Ecto neural progenitor cell (in vitro differentiated cells): ENCODE results near the gene ASTN2.

Experiments used
- DNase-seq: peaks from one replicate; pipeline ENCODE4 v3.0.0-alpha.2; 2018; ENCODE audit warnings: low spot score

ASTN2 gene

DNA sequence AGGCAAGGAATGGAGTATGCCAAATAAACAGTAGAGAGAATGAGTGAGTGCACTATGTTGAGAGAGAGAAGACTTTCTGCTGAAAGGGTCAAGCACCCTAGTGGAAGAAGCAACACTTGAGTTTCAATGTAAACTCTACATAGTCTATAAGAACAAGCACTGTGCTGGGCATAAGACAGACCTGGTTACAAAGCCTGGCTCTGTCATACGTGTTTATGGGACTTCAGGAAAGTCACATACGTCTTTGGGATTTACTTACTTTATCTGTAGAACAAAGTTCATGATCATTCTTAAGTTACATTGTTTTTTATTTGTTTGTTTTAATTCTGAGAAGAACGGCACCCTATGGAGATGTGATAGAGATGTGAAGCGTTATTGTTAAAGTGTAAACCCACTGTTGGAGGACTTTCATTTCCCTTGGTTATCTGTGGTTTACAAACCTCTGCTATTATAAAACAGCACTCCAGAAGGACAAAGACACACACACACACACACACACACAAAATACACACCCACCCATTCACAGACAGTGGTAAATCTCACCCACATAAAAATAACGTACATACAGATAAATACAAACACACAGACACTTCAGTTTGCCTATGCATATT, 798.4 kb downstream of the ASTN2 start:
- no peak for DNase-seq

DNA sequence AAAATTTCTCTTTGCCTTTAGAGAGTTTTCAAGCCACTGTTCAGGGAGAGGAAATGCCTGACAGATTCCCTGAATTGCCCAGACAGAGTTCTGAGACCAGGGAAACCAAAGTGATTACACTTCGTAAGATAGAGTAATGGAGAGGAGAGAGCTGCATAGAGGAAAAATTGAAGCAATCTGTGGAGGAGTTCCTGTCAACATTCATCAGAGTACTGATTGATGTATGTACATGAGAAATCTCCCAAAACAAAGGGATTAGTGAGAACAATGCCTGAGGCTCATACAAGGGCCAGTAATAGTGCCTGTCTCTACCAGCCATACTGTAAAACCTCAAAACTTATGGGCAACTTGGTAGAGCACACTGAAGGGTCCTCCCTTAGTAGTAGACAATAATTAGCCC, 806.8 kb downstream of the ASTN2 start:
- no peak for DNase-seq

DNA sequence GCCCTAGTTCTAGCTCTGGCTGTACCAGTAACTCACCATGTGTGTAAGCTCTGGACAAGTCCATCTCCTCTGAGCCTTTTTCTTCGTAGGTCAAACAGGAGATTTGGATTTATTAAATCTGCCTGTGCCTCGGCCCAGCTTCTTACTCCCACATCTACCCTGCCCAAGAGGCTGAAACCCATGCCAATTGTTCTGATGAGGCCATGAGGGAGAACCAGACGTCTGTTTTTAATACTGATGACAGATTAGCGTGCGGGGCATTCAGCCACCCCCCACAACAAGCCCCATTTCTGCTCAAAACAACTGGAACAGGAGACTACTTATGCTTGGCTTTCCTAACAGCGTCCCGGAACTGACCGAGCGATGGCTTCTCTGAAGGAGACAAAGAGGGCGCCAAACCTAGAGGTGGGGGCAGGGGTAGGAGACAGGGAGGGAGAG, 808.9 kb downstream of the ASTN2 start:
- DNase-seq: no peak

DNA sequence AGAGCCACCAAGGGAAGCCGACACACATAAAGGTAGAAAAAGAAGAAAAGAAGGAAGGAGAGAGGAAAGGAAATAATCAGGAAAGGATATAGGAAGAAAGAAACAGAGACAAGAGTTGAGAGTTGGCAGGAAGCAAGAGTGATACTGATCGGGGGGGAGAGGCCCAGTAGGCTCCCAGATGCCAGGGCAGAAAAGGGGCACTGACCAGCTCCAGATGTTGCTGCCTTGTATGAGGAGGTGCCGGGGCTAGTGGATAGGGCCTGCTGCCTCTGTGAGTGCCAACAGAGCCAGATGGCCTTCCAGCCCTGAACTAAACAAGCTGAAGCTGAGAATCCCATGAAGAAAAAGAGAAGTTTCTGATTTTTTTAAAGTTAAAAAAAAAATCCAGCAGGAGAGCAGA, 809.8 kb downstream of the ASTN2 start:
- DNase-seq: no peak

DNA sequence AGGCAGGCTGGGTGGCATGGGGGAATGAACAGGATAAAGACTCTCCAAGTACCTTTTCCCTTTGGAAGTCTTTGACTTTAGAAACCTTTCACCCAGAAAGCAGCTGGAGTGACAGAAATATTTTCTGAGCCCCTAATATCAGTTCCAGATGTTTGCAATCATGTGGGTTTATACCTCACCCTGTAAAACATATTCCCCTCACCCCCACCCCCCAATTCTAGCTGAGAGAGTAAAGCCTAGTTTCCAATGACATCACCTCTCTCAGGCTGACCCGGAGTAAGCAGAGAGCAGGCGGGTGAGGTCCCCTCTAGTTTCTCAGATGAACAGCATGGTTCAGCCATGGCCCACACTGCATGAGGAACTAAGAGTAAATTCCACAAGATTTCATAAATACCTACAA, 810.6 kb downstream of the ASTN2 start:
- no peak for DNase-seq

DNA sequence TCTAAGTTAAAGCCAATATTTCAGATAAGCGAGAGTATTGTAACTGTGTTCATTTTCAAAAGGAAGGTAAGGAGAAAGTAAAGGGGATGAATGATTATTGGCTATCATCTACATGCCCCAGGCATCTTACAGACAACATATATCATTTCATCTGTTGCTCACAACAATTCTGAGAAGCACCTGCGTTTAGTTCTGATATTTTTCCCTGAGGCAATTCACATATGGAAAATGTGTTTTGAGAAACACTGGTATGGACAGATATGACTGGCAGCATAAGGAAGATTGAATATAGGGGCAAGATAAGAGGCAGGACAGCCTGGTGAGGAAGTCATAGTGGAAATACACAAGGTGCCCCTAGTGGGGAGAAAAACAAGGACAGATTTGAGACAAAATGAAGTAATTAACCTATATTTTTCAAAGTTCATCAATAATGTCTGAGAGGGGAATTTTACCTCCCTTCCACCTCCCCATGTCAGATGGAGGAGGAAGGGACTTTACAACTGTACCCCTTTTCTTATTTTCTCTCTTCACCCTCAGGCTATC, 815.4 kb downstream of the ASTN2 start:
- no peak for DNase-seq

DNA sequence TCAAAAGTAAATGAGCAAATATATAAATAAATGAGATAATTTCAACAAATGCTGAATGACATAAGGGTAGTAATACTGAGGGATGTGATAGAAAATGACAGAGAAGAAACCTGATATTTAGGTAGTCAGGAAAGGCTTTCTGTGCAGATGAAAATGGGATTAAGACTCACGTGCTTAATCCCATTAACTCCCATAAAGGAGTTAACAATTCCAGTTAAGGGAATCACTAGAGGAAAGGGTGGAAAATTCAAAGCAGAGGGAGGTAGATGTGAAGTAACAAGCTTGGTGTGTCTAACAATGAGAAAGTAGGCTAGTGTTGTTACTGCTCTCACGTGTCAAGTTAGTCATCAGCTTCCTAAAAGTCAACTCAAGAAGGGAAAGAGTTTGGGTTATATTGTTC, 818.2 kb downstream of the ASTN2 start:
- DNase-seq: no peak

DNA sequence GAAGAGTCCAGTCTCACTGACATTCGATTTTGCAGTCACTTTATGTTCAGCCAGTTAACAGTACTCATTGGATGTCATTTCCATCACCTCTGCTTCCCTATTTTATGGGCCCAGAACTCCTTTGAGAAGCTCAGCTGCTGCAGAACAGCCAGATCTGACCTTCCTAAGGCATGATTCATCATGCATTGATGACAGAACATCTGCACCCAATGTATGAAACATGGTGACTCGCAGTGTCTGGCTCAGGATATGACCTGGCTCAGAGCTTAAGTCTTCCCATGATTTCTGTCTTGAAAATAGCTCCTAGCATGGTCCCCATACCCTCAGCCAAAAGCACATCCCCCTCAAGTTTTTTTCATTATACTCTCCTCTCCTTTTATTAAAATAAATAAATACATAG, 820.3 kb downstream of the ASTN2 start:
- no peak for DNase-seq

DNA sequence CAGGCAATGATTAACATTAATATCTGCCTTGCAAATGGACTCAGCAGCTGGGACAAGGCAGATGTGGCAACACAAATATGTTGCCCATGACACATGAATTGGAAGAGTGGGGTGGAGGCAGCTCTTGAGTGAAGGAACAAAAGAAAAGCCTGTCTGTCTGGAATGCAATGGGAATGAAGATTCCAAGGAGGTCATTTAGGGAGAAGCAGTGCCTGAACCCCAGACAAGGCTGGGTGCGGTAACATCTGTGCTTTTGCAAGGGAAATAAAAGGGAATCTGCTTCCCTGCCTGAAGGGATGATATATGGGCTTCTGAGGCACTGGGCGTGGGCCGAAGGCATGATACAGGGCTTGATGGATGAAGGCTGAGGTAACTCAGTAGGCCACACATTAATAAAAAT, 821.9 kb downstream of the ASTN2 start:
- no peak for DNase-seq

DNA sequence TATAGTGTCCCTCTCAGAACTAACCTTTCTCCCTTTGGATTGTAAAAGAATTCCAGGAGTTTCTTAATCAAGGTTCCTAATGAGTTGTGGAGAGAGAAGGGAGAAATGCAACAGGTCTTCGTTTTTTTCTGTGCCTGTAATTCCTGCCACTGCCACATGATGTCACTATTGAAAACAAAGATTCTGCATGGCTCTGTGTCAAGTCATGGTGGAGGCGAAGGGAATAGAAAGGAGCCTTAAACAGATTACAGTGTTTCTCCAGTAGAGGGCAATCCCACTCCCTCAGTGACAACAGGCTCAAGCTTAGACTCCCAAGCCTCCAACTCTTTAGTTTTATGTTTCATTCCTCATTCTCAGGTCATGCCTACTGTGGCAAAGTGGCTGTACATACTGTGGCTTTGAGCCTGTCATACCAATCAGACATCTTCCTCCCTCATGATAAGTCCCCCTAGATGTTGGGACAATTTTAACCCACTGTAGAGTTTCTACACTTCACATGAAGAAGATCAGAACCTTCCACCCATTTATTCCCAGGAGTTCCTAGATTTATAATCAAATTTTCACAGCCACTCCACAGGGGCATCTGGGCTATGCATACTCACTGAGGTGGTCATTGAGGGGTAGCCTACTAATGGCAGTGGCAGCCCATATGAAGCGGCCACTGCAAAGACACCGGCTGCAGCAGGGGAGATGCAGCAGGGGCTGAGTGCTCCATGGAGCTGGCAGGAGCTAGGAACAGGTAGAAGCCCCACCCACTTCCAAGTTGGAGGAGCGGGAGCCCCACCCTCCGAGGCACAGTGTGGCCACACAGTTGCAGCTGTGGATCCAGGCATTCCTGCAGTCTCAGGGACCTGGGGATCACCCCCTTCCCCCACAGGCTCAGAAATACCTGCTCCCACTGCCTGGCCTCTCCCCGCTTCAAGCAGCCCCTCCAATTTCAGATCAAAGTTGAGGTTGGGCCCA, 825.2 kb downstream of the ASTN2 start:
- no peak for DNase-seq

DNA sequence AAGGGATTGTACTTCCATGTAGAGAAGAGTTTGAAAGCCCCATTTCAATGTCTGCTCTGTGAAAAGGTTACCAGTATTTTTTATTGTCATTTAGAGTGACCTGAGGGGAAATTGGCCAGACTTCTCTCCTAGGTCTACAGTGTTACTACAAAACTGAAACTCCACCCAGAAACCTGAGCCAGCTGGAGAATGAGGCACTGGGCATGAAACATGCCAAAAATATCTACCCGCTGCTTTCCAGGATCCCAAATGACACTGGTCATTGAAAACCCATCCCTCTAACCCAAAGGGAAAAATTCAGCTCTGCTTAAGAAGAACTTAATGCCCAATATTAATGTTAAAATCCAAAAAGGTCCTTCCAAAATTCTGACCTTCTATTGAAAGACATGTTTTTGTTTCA, 826.9 kb downstream of the ASTN2 start:
- DNase-seq: no peak

DNA sequence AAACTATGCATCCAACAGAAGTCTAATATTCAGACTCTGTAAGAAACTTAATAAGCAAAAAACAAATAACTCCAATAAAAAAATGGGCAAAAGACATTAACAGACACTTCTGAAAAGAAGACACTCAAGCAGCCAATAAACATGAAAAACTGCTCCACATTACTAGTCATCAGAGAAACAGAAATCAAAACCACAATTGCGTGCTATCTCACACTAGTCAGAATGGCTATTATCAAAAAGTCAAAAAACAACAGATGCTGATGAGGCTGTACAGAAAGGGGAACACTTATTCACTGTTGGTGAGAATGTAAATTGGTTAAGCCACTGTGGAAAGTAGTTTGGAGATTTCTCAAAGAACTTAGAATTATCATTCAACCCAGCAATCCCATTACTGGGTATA, 829.0 kb downstream of the ASTN2 start:
- no peak for DNase-seq

DNA sequence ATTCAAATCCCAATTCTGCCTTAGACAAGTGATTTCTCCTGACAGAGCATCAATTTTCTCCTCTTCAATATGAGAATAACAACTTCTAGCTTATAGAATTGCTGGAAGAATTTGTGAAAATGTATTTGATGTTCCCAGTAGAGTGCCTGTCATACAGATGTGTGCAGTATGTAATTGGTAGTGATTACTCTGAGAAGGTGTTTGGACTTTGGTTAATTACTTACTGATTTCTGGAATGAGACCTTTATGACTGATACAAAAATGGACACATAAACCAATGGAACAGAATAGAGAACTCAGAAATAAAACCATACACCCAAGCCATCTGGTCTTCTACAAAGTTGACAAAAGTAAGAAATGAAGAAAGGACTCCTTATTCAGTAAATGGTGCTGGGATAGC, 829.7 kb downstream of the ASTN2 start:
- no peak for DNase-seq

DNA sequence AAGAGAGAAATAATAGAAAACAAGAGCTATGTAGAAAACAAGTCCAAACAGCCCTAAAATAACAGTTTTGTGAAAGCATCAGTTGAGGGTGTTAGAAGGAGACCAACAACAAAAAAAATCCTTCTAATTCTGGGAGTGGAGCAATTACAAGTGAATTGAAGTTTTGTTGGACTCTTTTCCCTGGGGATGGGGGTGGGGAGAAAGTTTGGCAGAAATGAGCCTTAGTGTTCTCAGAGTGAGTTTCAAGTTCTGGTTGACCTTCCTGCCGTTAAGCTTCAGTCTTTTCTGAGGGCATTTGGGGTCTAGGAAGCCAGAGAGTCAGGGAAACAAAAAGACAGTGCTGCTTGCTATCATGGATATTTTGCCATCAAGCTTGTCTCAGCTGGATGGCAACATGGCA, 834.0 kb downstream of the ASTN2 start:
- DNase-seq: no peak

DNA sequence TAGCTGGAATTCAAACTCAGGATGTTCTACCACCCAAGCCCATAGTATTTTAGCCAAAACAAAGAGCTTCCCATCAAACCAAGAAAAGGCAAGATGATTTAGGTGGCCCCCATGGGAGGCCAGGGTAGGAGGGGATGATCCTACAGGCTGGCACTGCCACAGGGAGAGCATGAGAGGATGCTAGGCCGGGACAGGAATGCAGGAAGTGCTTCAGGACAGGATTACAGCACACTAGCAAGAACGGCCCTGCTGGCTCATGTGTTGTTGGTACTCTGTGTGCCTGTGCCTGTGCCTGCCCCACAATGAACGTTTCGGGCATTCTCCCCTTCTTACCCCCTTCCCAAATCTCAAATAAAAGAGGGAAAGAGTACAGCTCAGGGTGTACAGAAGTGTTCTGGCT, 838.5 kb downstream of the ASTN2 start:
- DNase-seq: no peak

DNA sequence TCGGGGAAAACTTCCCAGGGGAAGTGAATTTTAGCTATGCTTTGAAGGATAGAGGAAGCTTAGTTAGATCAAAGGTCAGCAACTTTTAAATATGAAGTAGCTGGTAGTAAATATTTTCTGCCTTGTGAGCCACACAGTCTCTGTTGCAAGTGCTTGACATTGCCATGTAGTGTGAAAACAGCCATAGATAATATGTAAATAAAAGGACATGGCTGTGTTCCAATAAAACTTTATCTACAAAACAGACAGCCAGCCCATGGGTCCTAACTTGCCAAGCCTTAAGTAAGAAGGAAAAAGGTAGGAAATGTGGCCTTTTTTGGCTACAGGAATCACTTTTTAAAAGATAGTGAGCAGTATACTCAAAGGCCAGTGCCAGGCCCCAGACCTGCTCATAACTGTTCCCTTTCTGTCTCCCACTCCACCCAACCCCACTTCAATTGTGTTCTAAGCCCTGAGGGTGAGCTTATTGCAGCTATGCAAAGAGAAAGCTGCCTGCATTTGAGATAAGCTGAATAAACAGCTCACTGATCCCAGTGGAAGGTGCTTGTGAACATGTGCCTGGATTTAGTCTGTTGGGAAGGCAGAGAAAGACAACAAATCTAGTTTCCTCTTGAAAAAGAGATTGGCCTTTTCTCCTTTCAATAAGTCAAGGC, 840.7 kb downstream of the ASTN2 start:
- DNase-seq: no peak

DNA sequence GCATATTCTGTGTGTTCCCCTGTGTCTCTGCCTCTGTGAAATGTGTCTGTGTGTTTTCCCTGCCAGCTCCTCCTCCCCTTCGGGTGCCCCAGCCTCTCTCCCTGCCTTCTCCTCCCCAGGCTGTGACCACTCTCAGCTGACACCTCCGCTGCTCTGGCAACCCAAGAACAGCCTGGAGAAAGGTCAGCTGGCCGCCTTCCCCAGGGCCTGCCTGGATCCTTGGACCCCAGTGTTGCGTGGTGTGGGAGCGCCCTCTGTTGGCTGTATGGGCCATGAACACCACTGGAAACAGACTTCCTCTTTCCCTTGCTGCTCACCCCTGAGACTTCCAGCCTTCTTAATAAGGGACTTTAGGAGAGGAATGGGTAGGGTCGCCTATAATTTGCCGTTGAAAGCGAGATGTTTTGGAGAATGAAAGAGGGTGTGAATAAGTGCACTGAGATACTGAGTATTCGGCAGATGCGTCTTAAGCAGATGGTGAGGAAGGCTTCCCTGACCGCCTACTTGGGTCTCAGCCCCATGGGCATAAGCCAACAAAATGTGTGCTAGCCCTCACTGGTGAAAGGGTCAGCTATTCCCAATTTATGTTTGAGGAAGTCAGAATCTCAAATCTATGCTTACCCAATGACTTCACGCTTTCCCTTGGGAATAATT, 842.6 kb downstream of the ASTN2 start:
- DNase-seq: peak; percentile 90

DNA sequence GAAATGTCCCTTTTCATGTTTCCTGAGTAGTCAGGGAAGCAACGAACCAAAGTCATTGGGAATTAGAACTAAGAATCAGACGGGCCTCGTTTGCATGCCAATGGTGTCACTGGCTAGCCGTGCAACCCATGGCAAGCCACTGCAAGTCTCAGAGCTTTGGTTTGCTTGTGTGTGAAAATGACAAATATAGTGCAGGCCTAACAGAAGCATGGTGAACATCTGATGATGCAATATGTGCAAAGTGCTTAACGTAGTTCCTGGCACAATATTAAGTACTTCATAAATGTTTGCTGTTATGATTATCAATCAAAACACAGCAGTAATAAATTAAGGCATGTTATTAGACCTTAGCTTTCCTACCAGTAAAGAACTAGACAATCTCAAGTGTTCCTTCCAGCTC, 845.7 kb downstream of the ASTN2 start:
- no peak for DNase-seq

DNA sequence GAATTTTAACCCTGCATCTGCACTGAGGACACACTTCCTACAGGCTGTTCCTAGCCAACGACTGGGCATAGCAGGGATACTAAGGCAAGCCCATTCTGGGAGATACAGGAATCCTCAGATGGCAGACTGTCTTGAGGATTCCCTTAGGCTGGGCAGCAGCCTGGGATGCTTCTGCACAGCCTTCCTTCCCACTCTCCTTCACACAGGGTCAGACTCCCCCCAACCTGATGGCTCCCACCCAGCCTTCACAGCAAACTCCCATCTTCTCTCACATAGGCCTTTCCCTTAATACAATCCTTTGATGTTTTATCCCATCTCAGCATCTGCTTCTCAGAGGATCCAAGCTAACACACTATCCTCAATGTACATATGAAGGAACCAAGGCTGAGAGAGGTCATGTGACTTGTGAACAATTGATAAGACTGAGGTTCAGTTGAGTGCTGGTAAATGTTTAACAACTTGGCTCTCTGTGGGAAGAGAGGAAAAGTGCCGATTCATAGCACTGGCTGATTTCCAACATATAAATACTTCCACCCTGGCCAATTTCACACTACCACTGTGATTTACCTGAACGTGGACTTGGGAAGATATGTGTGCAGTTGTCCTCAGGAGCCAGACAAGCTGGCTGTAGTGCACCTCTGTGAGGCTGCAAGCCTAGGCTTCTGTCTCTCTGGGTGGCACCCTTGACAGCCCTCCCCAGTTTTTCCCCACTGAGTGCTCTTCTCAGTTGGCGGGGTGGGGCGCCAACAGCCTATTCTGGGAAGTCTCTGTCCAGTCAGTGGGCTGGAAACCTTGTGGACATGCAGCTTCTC, 848.0 kb downstream of the ASTN2 start:
- no peak for DNase-seq

DNA sequence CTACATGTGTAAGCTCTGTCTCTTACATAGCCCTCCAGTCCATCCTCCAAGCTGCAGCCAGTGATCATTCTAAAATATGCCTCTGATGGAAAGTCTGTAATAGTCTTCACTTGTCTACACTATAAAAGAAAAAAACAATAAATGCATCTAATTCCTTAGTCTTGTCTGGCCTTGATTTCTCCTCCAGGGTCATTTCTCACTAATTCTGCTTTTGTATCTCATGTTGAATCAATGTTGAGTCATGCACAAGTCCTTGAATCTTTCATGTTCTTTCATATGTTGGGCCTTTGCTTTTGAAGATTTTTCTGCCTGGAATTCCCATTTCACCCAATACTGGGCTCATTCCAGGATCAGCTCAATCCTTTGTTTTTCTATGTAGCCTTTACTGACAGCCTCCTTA, 848.9 kb downstream of the ASTN2 start:
- DNase-seq: no peak

DNA sequence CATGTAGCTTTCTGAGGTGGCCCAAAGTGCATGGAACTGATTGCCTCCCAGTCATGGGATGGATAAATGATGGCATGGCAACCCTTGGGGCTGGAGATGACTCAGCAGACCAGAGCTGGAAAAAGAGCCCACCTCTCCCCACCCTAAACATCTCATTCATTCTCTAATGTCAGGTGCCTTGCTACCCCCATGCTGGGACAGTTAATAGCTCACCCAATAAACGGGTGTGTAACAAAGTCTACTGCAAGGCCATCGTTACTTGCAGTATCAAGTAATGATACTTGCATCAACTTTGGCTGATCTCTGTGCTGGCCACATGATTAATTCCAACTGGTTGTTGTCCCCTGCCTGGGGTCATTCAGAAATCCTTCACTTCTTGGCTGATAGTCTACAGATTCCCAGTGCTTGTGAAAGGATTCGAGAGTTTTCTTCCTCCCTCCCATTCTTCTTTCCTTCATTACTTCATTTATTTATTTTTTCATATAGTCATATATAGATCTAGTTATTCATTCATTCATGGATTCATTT, 850.5 kb downstream of the ASTN2 start:
- DNase-seq: no peak
